MG63 (cell line): ENCODE data around the gene PSMA3. TPM values are rescaled to one million over a fixed set of nuclear protein-coding genes. Genes with fewer than 3 reads are reported as not detected.

Experiments used
- DNase-seq: peaks from one replicate; pipeline ENCODE4 v3.0.0-alpha.2; 2020
- H3K27me3 ChIP-seq: fragments of 250-450 bp; sonication (Bioruptor Pico); 2 replicates; pipeline ENCODE4 v1.5.1; 2020; ENCODE audit warnings: mild to moderate bottlenecking, moderate library complexity
- H3K36me3 ChIP-seq: fragments of 250-450 bp; sonication (Bioruptor Pico); 2 replicates; pipeline ENCODE4 v1.5.1; 2020; ENCODE audit warnings: mild to moderate bottlenecking, moderate library complexity
- H3K4me3 ChIP-seq: fragments of 250-450 bp; sonication (Bioruptor Pico); 2 replicates; pipeline ENCODE4 v1.5.1; 2020; ENCODE audit warnings: mild to moderate bottlenecking, moderate library complexity
- H3K9me3 ChIP-seq: fragments of 250-450 bp; sonication (Bioruptor Pico); 2 replicates; pipeline ENCODE4 v1.5.1; 2020; ENCODE audit warnings: mild to moderate bottlenecking, moderate library complexity
- total RNA-seq: library from RNA; depleted of rRNA; stranded (reverse); fragments of >200 nt; shearing (Covaris generic); gene quantifications from 2 replicates; pipeline ENCODE4 v1.2.3, GENCODE V29; 2014; ENCODE audit warnings: low replicate concordance; rRNA removed

PSMA3 gene
- 96.6 and 98.8 TPM in 2 replicates for total RNA-seq

DNA sequence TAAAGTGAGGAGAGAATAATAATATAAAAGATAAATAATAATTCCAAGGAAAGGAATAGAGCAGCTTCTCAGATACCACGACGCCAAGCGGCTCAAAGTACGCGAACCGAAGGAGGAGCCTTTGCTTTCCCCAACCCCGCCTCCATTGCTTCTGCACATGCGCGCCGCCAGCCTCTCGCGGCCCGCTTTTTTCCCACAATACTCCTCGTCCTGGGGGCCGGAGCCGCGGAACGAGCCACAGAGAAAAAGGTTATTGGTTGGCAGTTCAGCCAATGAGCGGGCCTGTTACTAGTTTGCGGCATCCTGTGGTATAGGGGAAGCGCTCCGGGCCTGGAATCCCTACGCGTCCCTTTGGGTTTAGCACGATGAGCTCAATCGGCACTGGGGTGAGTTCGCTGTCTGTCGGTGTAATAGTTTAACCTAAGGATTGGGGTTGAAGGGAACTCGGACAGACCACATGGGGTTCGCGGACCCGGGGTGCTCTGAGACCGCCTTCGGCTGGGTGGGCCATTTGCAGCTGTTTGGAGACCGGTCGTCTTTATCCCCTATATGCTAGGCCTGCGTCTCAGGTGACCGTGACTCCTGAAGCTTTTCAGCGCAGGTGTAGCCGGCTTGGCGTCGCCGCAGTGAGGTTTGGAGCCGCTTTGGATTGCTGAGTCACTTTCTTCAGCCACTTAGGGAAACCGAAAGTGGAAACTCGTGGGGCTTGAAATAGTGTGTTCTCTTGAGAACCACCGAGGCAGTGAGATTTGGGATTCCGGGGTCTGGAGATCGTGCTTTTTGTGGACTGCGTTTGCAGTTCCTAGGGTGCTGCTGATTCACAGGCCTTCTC is at the start of gene PSMA3:
TSS of gene PSMA3 (plus strand) at position 288 of the 832 bp plus-strand sequence. CDS start at position 366, 78 bp downstream.
- no peaks in the 10 kb centered on the region for H3K27me3 ChIP-seq
- DNase-seq, result peak; percentile 95
- H3K36me3 ChIP-seq, result peaks cover 14% of the 10 kb centered on the region
- H3K9me3 ChIP-seq, result no peaks in the 10 kb centered on the region; the same call in 1 of the 2 replicates
- H3K4me3 ChIP-seq, result peak within 1 kb of the TSS; percentile 88

DNA sequence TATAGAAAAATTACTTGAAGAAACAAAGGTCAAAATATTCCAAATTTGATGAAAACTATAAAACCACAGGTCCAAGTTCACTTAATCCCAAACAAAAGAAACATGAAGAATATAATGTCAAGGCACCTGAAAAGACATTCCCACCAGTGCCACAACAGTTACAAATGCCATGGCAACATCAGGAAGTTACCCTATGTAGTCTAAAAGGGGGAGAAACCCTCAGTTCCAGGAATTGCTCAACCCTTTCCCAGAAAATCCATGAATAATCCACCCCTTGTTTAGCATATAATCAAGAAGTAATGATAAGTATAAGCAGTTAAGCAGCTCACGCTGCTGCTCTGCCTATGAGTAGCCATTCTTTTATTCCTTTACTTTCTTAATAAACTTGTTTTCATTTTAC is 48.4 kb upstream of the PSMA3 start:
- no peak for DNase-seq
- H3K27me3 ChIP-seq, result no peaks in the 10 kb centered on the region
- no peaks in the 10 kb centered on the region for H3K36me3 ChIP-seq
- H3K9me3 ChIP-seq, result no peaks in the 10 kb centered on the region
- no peak overlapping the region for H3K4me3 ChIP-seq

DNA sequence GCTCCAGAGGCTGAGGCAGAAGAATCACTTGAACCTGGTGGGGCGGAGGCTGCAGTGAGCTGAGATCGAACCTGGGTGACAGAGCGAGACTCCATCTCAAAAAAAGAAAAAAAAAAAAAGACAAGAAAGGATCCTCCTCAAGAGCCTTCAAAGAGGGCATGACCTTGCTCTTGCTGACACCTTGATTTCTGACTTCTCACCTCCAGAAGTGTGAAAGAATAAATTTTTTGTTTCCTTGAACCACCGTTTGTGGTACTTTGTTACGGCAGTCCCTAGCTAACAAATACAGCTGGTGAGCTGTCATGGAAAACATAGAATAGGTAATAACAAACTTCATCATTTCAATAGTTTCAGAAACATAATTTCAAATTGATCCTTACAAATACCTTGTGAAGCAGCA is 46.6 kb upstream of the PSMA3 start:
- no peak overlapping the region for H3K4me3 ChIP-seq
- H3K9me3 ChIP-seq, result no peaks in the 10 kb centered on the region
- no peak for DNase-seq
- H3K36me3 ChIP-seq, result no peaks in the 10 kb centered on the region
- no peaks in the 10 kb centered on the region for H3K27me3 ChIP-seq

DNA sequence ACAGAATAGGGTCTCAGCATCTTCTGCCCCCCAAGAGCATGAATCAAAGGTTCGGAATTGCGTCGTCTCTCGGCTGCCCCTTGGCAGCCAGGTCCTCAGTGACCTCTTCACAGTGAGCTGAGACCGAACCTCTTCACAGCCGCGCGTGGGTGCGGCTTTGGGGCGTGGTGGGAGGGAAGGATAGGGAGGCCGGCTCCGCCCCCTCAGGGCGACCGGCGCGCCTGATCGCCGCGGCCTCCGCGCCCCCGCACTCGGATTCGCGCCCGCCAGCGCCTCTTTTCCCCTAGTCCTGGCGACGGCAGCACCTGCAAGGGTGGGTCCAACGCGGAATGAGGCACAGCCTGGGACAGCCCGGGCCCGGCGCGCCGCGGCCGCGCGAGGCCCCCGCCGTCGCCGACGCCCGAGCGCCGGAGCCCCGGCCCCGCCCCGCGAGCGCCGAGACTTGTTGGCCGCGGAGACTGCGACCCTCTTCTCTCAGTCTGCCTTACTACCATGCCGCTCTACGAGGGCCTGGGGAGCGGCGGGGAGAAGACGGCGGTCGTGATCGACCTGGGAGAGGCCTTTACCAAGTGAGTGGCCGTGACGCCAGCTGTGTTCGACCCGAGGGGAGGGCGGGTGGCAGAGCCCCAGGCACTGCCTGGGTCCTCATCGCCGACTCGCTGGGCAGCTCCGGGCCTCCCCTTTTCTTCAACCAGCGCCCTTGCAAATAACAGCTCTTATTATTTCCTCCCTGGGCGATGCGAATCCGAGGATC is 44.7 kb upstream of the PSMA3 start, which contains the start of gene ACTR10:
TSS of gene ACTR10 (plus strand) at position 424 of the 754 bp plus-strand sequence. CDS start at position 493, 69 bp downstream.
- Histone ChIP-seq H3K4me3 (peak within 1 kb of the TSS; percentile 80), H3K9me3 (no peaks in the 10 kb centered on the region), H3K36me3 (peaks cover 5% of the 10 kb centered on the region), H3K27me3 (no peaks in the 10 kb centered on the region)
- DNase-seq, result peak; percentile 75

DNA sequence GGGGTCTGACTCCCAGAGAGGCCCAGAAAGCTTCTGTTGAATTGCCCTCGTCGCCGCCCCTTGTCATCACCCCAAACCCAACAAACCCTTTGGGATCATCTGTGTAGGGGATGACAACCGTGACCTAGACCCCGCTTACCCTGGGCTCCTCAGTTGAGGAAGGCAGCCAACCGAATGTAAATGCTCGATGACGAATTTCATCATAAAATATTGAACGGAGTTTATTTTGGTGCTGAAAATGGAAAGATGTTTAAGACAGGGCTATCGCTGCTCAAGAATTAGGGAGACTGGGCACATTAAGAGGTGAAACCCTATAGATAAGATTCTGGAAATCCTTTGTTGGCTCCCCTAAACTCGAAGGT is 44.2 kb upstream of the PSMA3 start:
- no peak for DNase-seq
- Histone ChIP-seq H3K4me3 (peak overlapping the region; percentile 80), H3K27me3 (no peaks in the 10 kb centered on the region), H3K36me3 (peaks cover 5% of the 10 kb centered on the region), H3K9me3 (no peaks in the 10 kb centered on the region)

DNA sequence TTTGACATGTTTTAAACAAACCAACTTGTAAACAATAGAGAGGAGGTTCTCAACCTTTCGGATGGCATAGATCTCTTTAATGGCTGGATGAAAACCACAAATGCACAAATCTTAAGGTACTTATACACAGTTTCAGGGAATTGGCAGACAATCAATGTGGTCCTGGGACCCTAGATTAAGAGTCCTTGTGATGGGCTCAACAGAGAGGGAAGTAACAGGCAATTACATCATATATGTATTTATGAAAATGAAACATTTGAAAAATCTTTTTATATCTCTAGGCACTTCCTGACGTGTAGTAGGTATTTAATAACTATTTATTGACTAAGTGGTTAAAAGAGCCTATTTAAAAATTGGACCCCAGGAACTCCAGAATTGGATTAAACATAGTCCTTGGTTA is 43.8 kb upstream of the PSMA3 start:
- Histone ChIP-seq H3K36me3 (peaks cover 5% of the 10 kb centered on the region), H3K9me3 (no peaks in the 10 kb centered on the region), H3K27me3 (no peaks in the 10 kb centered on the region), H3K4me3 (peak overlapping the region; percentile 80)
- no peak for DNase-seq

DNA sequence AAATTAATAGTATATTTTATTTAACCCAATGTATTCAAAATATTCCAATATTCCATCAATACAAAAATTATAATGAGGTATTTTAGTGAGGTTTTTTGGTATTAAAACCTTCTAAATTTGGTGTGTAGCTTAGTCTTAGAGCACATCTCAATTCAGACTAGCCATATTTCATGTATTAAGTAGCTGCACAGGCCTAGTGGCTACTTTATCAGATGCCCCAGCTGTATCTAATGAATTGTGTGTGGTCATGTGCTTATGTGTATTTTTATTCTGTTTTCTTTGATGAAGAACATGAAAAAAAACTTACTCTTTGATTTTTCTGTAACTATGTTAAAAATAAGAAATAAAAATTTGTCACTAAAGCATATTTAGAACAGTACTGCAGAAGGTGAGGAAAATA is 31.5 kb upstream of the PSMA3 start:
- Histone ChIP-seq H3K36me3 (peaks cover 10% of the 10 kb centered on the region), H3K9me3 (no peaks in the 10 kb centered on the region), H3K27me3 (no peaks in the 10 kb centered on the region), H3K4me3 (no peak overlapping the region)
- DNase-seq, result no peak

DNA sequence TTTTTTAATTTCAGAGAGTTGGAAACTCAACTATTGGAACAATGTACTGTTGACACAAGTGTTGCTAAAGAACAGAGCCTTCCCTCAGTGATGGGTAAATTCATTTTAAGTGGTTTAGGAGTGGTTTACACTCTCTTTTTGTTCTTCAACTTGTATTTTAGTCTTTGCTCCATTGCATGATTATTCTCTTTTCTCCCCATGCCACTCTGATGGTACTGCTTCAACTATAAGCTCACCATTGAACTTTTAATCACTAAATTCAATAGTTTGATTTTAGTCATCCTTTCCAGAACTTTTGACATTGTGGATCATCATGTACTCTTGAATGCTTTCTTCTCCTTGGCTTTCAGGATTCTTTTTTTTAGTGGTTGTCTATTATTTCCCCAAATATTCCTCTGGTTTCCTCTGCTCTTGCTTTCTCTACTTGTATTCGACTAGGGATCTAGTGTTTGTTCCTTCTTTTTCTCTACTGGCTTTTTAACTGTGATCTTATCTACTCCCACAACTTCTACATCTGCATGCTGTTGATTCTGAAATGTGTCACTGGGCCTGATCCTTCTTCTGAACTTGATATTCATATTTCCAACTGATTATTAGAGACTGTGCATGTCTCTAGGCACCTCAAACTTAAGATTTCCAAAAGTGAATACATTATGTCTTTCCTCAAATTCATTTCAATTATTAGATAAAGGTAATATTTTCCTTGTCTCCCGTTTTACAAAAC is 29.3 kb upstream of the PSMA3 start:
- Histone ChIP-seq H3K4me3 (no peak overlapping the region), H3K27me3 (no peaks in the 10 kb centered on the region), H3K36me3 (peaks cover 3% of the 10 kb centered on the region), H3K9me3 (no peaks in the 10 kb centered on the region)
- no peak for DNase-seq

DNA sequence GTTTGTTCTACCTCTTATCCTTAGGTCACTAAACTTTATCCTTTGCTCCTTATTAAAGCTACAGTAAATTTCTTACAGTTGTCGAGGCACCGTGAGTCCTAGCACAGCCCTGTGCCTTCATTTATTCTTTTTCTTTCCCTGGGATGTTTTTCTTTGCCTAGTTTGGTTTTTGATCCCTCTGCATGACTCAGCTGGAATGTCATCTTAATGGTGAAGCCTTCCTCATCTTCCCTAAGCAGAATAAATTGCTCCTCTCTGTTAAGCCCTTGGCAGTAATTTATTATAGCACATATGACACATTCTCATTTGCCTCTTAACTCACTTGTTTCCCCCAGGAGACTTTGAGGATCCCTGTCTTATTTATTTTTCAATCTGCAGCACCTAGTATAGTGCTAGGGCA is 28.1 kb upstream of the PSMA3 start:
- no peak overlapping the region for H3K4me3 ChIP-seq
- no peaks in the 10 kb centered on the region for H3K27me3 ChIP-seq
- H3K9me3 ChIP-seq, result no peaks in the 10 kb centered on the region
- DNase-seq, result no peak
- peaks cover 3% of the 10 kb centered on the region for H3K36me3 ChIP-seq

DNA sequence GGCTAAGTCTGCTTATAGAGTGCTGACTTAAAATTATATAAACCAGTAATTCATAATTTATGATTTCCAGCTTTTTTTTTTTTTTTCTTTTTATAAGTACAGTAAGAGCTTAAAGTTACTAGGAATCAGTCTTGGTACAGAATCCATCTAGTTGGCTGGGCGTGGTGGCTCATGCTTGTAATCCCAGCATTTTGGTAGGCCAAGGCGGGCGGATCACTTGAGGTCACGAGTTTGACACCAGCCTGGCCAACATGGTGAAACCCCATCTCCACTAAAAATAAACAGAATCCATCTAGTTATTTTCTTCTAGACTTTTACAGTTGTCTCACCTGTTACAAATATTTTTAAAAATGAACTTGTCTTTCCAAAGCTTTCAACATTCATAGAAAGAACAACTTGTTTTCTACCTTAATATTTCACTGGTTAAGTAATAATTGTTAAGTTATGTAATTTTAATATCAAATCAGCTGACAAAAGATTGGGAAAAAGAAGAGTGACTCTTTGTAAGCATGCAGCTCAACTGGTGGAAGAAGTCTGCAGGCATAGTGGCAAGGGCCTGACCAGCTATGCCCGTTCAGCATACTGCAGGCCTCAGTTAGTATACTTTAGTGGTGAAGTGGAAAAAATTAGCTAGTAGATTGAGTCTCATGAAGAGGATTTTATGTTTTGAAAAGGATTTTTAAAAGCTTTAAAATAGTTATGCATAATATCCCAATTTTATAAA is 17.4 kb upstream of the PSMA3 start:
- Histone ChIP-seq H3K4me3 (no peak overlapping the region), H3K9me3 (no peaks in the 10 kb centered on the region), H3K27me3 (no peaks in the 10 kb centered on the region), H3K36me3 (no peaks in the 10 kb centered on the region)
- no peak for DNase-seq

DNA sequence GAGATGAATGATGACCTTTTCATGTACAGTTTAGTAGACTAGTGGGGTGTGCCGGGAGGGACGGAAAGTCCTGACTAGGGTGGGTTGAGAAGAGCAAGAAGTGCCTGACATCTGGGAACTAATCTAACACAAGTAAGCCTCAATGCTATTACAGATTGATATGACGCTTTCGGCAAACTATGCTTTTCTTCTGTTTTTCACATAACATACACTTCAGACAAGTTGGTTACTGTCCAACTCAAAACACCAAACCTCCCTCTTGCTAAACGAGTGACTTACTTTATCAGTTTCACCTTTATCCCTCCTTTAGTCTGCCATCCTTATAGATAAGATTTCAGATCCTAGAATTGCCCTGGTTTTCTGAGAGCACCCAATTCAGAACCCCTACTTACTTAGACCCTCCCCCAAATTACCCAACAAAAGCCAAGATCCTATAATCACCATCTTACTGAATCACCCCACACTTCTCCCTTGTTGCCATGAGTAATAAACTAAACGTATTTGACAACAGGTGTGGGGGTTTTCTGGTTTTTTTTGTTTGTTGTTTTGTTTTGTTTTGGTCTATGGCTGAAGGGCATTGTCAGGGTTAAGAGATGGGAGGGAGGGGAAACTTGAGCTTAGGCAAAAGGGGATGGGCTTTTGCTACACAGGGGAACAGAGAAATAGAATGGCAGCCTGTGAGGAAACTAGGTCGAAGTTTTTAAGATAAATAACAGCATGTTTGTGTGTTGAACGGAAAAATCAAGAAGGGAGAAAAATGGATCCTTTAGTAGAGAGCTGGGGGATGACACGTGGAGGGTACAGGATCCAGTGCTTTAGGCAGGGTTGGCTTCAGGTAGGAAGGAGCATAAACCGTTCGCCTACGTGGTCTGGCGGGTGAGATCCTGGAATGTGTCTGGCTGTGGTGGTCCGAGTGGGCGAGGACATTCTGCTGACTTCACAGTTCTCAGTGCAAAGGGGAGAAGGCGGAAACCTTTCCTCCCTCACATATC is 6.1 kb upstream of the PSMA3 start:
- H3K4me3 ChIP-seq, result peak overlapping the region; percentile 72
- H3K9me3 ChIP-seq, result no peaks in the 10 kb centered on the region
- H3K27me3 ChIP-seq, result no peaks in the 10 kb centered on the region
- no peaks in the 10 kb centered on the region; the same call in 1 of the 2 replicates for H3K36me3 ChIP-seq
- DNase-seq, result no peak

DNA sequence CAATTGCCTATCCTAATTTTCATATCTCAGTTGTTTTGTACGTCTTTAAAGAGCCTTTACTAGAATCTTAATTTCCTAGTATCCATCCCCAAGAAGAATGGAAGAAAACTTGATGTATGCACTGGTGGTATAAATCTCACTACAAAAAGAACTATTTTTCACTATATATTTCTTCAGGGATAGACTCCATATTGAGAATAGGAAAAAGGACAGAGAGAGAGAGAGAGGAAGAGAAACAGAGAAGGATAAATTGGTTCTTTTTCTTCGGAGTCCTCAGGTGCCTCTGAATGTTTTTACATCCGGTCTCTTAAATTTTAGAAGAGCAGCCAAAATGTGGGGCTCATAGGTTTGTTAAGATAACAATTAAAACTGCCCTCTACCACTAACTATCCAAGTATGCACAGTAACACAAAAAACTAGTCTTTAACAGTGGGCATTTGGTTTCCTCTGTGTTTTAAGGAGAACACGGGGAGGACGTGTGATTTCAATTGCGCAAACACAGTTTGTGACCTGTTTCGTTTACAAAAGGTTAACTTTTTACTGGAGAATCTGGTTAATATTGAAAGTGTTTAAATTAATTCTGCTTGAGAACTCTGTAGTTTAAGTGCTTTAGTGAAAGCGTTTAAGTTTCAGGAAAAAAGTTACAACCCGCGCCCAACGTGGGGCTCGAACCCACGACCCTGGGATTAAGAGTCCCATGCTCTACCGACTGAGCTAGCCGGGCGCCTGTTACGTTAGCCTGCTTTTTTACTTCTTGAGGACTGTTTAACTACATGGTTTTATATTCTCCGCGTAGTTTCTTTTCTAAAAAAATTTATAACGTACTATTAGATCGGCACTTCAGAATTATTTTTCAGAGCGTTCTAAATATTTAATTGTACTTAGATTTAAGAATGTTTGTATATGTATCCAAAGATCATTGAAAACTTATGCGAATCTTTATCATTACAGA is 5.1 kb upstream of the PSMA3 start:
- no peaks in the 10 kb centered on the region for H3K9me3 ChIP-seq
- H3K27me3 ChIP-seq, result no peaks in the 10 kb centered on the region
- H3K4me3 ChIP-seq, result peak overlapping the region; percentile 72
- peak; percentile 23 for DNase-seq
- H3K36me3 ChIP-seq, result no peaks in the 10 kb centered on the region

DNA sequence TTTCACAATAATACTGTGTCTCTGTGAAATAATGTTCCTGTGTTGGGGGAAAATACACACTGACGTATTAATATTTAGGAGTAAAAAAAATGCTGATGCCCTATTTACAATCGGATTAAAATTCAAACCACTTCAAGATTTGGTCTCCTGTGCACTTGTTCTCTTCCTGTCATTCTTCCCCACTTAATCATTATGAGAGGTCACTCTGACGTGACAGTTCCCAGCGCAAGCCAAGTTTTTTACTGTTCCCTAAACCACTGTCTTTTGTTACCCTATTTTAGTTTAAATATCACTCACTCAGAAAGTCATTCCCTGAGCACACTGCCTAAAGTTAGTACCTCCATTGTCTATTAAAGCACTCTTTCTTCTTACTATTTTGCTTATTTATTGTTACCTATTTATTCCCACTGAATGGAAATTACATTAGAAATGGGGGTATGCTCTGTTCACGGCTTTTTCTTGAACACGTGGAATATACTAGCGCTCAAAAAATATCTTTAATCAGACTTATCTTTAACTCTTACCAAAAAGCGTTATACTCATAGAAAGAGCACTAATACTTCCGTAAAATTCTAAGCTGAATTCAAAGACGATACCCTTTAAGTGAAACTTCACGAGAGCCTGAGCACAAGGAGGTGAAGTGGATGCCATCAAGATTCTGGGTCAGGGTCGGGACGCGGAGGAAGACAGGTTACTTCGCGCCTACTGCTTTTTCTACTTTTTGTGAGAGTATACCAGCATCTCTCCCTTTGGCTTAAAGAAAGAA is 670 bp upstream of the PSMA3 start:
- Histone ChIP-seq H3K36me3 (peaks cover 12% of the 10 kb centered on the region), H3K9me3 (no peaks in the 10 kb centered on the region; the same call in 1 of the 2 replicates), H3K27me3 (no peaks in the 10 kb centered on the region), H3K4me3 (peak overlapping the region; percentile 88)
- DNase-seq, result peak; percentile 20

DNA sequence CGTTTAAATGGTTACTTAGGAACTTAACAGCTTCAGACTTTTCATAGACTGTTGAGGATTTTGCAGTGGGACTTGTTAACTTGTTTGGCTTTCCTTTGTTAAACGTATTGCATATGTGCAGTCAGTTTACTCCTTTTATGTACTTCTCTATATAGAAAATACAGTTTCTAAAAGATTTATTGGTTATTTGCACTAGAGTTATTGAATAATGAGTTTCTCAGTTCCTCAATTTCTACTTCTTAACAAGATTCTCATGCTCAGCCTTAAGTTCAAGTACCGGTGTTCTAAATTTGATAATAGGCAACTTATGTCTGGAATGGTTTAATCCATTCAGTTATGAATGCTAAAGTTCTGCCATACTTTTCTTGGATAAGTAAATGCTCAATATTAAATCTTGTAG is 919 bp downstream of the PSMA3 start:
- H3K36me3 ChIP-seq, result peaks cover 17% of the 10 kb centered on the region
- H3K4me3 ChIP-seq, result peak overlapping the region; percentile 88
- DNase-seq, result no peak
- no peaks in the 10 kb centered on the region; the same call in 1 of the 2 replicates for H3K9me3 ChIP-seq
- no peaks in the 10 kb centered on the region for H3K27me3 ChIP-seq
